GM19324 (cell line): ENCODE results near the gene SPTY2D1.
"Not testable (repeated sequence)": the region's sequence is repeated elsewhere in the genome, so short reads cannot be mapped to it uniquely, and the experiment has no call there.

Source experiments
- ATAC-seq: cut with Tn5 transposase; IDR thresholded peaks from one replicate; pipeline ENCODE4 v1.9.1; 2021; ENCODE audit warnings: mild to moderate bottlenecking, moderate library complexity; ENCODE audit not compliant: unreplicated experiment, low FRiP score

Gene SPTY2D1

DNA sequence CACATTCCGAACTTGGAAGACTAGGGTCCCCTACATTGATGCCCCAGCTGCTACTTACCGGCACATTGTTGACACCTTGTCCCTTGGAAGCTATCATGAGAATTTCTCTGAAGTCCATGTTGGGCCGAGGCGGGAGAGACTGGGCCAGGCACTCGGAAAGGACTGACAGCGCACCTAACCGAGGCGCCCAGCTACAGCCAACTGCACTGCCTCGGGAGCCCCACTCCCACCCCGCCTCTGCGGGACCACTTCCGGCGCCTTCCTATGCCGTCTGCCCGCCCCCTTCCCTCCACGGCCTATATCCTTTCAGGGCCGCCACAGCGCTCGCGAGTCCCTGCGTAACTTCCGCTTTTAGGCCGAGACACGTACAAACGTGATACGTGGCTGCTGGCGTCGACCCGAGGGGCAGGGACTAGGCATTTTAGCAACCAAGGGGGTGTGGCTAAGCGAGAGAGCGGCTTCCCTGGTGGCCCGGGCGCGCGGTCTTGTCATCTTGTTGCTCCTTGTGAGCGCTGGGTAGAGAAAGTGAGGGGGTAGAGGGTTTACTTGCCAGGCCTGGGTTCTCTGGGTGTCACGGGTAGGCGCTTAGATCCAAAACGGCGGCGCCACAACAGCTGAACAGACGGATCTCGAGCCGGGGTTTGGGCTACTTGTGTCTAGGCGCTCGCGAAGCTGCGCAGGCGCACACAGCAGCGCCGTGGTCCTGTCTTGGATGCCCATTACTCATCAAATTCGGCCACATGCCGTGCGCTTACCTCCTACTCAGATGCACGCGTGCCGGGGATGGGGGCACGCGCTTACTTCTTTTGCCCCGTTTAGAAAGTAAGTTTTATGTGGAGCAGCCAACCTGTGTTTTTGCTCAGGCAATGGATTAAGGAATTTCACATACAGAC, at the start of gene SPTY2D1:
TSS of gene SPTY2D1 (minus strand) at position 203 of the 893 bp plus-strand sequence. CDS start at position 118, 85 bp downstream.
- ATAC-seq: peak; percentile 97

- no peak for ATAC-seq
These were observed 48.3 kb upstream of the SPTY2D1 start for GRCh38 chr11:18682466-18682865.

DNA sequence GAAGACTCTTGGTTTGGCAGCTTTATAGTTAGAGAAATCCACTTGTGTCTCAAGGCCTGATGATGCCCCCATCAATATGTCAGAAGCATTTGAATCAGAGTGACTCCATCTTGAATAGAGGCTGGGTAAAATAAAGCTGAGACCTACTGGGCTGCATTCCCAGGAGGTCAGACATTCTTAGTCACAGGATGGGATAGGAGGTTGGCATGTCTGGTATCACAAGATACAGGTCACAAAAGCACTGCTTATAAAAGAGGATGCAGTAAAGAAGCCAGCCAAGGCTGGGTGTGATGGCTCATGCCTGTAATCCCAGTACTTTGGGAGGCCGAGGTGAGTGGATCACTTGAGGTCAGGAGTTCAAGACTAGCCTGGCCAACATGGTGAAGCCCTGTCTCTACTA, 47.8 kb upstream of the SPTY2D1 start:
- ATAC-seq: not testable (repeated sequence)

- no peak for ATAC-seq
These were observed 43.4 kb upstream of the SPTY2D1 start for GRCh38 chr11:18677560-18677959.

GRCh38 chr11:18676803-18677202, 42.7 kb upstream of the SPTY2D1 start:
- ATAC-seq: no peak

DNA sequence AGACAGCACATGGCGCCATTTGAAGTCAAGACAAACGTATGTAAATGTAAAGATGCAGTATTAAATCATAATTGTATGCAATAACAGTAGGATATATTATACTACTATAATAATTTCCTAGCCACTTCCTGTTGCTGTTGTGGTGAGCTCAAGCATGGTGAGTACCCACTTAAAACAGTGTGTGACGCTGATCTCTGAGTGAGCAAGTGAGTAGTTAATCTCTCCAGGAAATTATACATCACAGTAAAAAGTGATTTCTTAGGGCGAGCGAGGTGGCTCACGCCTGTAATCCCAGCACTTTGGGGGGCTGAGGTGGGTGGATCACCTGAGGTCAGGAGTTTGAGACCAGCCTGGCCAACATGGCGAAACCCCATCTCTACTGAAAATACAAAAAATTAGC, 38.1 kb upstream of the SPTY2D1 start:
- ATAC-seq: not testable (repeated sequence)

- ATAC-seq: no peak
These were observed 37.1 kb upstream of the SPTY2D1 start for GRCh38 chr11:18671246-18671645.

- ATAC-seq: no peak
These were observed 35.6 kb upstream of the SPTY2D1 start for GRCh38 chr11:18669711-18670110.

DNA sequence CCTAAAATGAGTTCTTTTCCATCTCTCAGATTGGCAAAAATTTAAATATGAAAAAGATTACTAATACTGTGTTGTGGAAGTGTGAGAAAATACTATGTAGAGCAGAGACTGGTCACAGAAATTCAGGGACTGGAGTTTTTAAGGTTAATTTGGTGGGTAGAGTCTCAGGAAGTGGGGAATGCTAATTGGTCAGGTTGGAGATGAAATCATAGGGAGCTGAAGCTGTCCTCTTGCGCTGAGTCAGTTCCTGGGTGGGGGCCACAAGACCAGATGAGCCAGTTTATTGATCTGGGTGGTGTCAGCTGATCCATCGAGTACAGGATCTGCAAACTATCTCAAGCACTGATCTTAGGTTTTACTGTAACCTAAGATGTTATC, 35.1 kb upstream of the SPTY2D1 start:
- ATAC-seq: no peak

- no peak for ATAC-seq
These were observed 34.0 kb upstream of the SPTY2D1 start for GRCh38 chr11:18668131-18668530.

GRCh38 chr11:18665353-18665872, 31.3 kb upstream of the SPTY2D1 start:
- ATAC-seq: not testable (repeated sequence)

DNA sequence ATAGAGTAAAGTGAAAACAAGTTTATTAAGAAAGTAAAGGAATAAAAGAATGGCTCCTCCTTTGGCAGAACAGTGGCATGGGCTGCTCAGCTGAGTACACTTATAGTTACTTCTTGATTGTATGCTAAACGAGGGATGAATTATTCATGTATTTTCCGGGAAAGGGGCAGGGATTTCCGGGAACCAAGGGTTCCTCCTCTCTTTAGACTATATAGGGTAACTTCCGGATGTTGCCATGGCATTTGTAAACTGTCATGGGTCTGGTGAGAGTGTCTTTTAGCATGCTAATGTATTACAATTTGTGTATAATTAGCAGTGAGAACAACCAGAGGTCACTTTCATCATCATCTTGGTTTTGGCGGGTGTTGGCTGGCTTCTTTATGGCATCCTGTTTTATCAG, 23.5 kb upstream of the SPTY2D1 start:
- no peak for ATAC-seq

DNA sequence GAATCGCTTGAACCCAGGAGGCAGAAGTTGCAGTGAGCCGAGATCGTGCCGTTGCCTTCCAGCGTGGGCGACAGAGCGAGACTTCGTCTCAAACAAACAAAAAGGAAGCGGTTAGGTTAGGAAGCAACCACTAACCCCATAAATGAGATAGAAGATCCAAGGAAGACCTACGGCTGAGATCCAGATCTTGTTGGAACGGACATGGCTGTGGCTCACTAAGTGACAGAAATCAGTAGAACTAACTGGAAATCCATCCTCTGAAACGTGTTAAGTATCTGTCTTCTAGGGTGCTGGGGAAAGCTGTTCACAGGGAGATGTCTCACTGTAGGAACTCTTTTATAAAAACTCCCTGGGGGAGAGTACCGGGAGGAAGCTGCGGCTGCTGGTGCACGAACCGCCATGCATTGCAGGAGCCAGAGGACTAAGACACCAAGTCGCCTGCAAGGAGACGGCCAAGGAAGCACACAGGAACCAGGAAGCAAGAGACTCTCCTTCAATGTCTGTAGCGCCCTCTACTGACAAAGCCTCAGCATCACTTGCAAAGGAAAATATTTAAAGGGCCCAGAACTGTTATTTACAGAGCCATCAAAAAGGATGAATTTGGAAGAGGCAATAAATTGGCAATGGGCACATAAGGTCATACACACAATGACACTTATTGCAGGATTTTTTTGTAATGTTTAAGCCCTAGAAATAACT, 16.9 kb upstream of the SPTY2D1 start:
- ATAC-seq: no peak

DNA sequence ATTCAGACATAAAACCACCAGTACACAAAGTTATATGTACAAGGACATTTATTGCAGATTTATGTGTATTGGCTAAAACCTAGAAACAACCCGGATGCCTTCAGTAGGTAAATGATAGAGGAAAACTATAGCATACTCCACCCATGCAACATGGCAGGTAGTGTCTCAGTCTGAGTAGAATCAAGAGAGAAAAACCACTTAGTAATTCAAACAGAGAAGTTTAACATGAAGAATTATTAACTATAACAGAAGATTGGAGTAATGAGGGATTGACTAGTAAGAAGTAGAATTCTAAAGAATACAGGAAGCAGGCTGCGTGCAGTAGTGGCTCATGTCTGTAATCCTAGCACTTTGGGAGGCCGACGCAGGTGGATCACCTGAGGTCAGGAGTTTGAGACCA, 16.2 kb upstream of the SPTY2D1 start:
- ATAC-seq: no peak

GRCh38 chr11:18643034-18643433, 8.9 kb upstream of the SPTY2D1 start:
- ATAC-seq: not testable (repeated sequence)

DNA sequence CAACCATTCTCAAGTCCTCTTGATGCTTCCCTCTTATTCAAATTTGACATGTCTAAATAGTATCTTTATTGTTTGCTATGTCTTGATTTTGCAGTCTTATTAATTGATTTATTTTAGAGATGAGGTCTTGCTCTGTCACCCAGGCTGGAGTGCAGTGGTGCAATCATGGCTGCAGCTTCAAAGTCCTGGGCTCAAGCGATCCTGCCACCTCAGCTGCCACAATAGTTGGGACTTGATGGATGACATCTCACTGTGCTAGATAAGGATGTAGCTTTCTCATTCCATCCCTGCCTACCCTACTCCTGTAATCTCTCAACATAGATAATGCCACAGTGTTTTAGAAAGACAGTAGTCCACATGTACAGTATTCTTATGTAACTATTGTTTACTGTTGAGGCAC, 7.5 kb upstream of the SPTY2D1 start:
- ATAC-seq: no peak

GRCh38 chr11:18633256-18634139, 644 bp downstream of the SPTY2D1 start:
- ATAC-seq: peak; percentile 54

DNA sequence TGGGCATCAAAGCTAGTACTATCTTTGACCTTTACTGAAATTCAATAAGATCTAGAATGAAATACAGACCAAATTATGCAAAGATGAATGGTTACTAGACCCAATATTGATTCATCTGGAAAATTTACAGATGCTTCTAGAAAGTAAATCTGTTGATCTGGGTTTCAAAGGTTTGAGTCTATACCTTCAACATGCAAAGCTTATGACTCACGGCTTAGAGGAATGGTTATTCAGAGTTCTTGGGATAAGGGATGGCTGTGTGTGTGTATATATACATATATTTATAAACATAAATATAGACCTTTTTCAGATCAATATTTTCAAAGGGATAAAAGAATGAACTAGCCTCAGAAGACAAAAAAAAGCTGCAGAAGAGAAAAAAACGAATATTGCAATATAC, 1.3 kb downstream of the SPTY2D1 start:
- no peak for ATAC-seq

- ATAC-seq: no peak
These were observed 10.0 kb downstream of the SPTY2D1 start for GRCh38 chr11:18624161-18624560.

- no peak for ATAC-seq
These were observed 10.4 kb downstream of the SPTY2D1 start for GRCh38 chr11:18623707-18624106.
